WTC11 (cell line): ENCODE data around the gene HSD17B12. TPM values are rescaled to one million over a fixed set of nuclear protein-coding genes. Genes with fewer than 3 reads are reported as not detected.

Experiments
- ATAC-seq: fragments of 200-7000 bp; cut with Tn5 transposase; 2 replicates; pipeline ENCODE4 v1.10.0; 2021; ENCODE audit warnings: mild to moderate bottlenecking, moderate library complexity
- CTCF ChIA-PET: fragments of 300-600 bp; sonication (Branson Sonifier 250); formaldehyde crosslinking; loops from one replicate; lab custom pipeline; 2021; ENCODE audit warnings: antibody characterized with exemption; lab: Charles Lee
- POLR2A ChIA-PET: fragments of 350-600 bp; sonication (Branson Sonifier 250); formaldehyde crosslinking; loops from one replicate; lab custom pipeline; 2021; ENCODE audit warnings: antibody characterized with exemption; lab: Charles Lee
- DNase-seq: peaks from one replicate; pipeline ENCODE4 v3.0.0; 2021; ENCODE audit warnings: low spot score
- H3K27ac Mint-ChIP-seq: 2 replicates; pipeline ENCODE4 v1.8.0; 2021; ENCODE audit warnings: mixed read lengths
- H3K27me3 Mint-ChIP-seq: 2 replicates; pipeline ENCODE4 v1.8.0; 2021; ENCODE audit warnings: low read depth, mild to moderate bottlenecking, moderate library complexity, mixed read lengths
- H3K36me3 Mint-ChIP-seq: 2 replicates; pipeline ENCODE4 v1.8.0; 2021; ENCODE audit warnings: mixed read lengths
- H3K4me1 Mint-ChIP-seq: 2 replicates; pipeline ENCODE4 v1.8.0; 2022; ENCODE audit warnings: mixed read lengths
- H3K4me3 Mint-ChIP-seq: 2 replicates; pipeline ENCODE4 v1.8.0; 2021; ENCODE audit warnings: mild to moderate bottlenecking, moderate library complexity, mixed read lengths
- H3K9me3 Mint-ChIP-seq: 2 replicates; pipeline ENCODE4 v1.8.0; 2021; ENCODE audit warnings: mixed read lengths
- AR ChIP-seq: fragments of 250-450 bp; sonication (Bioruptor Pico); IDR thresholded peaks from 2 replicates; pipeline ENCODE4 v1.9.0; 2021; ENCODE audit warnings: mild to moderate bottlenecking
- CREM ChIP-seq: sonication (generic); formaldehyde crosslinking; IDR thresholded peaks from 2 replicates; pipeline ENCODE4 v1.8.1; 2022; ENCODE audit warnings: mild to moderate bottlenecking, missing genetic modification reagents, moderate library complexity
- E2F4 ChIP-seq: sonication (generic); formaldehyde crosslinking; IDR thresholded peaks from 2 replicates; pipeline ENCODE4 v1.8.1; 2022; ENCODE audit warnings: low read depth, mild to moderate bottlenecking, moderate library complexity, missing genetic modification reagents, borderline replicate concordance
- EMX1 ChIP-seq: fragments of 250-450 bp; sonication (Bioruptor Pico); IDR thresholded peaks from 2 replicates; pipeline ENCODE4 v1.8.0; 2021; ENCODE audit warnings: mild to moderate bottlenecking
- GABPB1 ChIP-seq: sonication (generic); formaldehyde crosslinking; IDR thresholded peaks from 2 replicates; pipeline ENCODE4 v1.8.1; 2023; ENCODE audit warnings: mild to moderate bottlenecking, missing genetic modification reagents
- GRHL2 ChIP-seq: fragments of 250-450 bp; sonication (Bioruptor Pico); IDR thresholded peaks from 2 replicates; pipeline ENCODE4 v1.8.0; 2022; ENCODE audit warnings: mild to moderate bottlenecking, moderate library complexity; ENCODE audit not compliant: insufficient replicate concordance, severe bottlenecking
- HMGXB4 ChIP-seq: sonication (generic); formaldehyde crosslinking; IDR thresholded peaks from 2 replicates; pipeline ENCODE4 v1.8.1; 2023; ENCODE audit warnings: mild to moderate bottlenecking, moderate library complexity, missing genetic modification reagents
- IRF2 ChIP-seq: sonication (generic); formaldehyde crosslinking; IDR thresholded peaks from 2 replicates; pipeline ENCODE4 v1.8.0; 2022; ENCODE audit warnings: low read depth, missing genetic modification reagents, borderline replicate concordance
- JAZF1 ChIP-seq: fragments of 250-450 bp; sonication (Bioruptor Pico); IDR thresholded peaks from 2 replicates; pipeline ENCODE4 v1.9.0; 2021; ENCODE audit warnings: moderate library complexity, mild to moderate bottlenecking, inconsistent platforms
- JUN ChIP-seq: sonication (generic); formaldehyde crosslinking; IDR thresholded peaks from 2 replicates; pipeline ENCODE4 v1.8.0; 2023; ENCODE audit warnings: mild to moderate bottlenecking, missing genetic modification reagents
- KAT7 ChIP-seq: sonication (generic); formaldehyde crosslinking; IDR thresholded peaks from 2 replicates; pipeline ENCODE4 v1.8.1; 2023; ENCODE audit warnings: missing genetic modification reagents, mild to moderate bottlenecking, borderline replicate concordance
- MXD4 ChIP-seq: fragments of 250-450 bp; sonication (Bioruptor Pico); IDR thresholded peaks from 2 replicates; pipeline ENCODE4 v1.8.0; 2021; ENCODE audit warnings: mild to moderate bottlenecking, moderate library complexity, borderline replicate concordance
- NFATC4 ChIP-seq: fragments of 250-450 bp; sonication (Bioruptor Pico); IDR thresholded peaks from 2 replicates; pipeline ENCODE4 v1.9.0; 2021; ENCODE audit warnings: mild to moderate bottlenecking
- NR2C2 ChIP-seq: sonication (generic); formaldehyde crosslinking; IDR thresholded peaks from 2 replicates; pipeline ENCODE4 v1.8.0; 2022; ENCODE audit warnings: mild to moderate bottlenecking, missing genetic modification reagents
- PRRX2 ChIP-seq: fragments of 250-450 bp; sonication (Bioruptor Pico); IDR thresholded peaks from 2 replicates; pipeline ENCODE4 v1.8.0; 2021; ENCODE audit warnings: mild to moderate bottlenecking
- RORB ChIP-seq: fragments of 250-450 bp; sonication (Bioruptor Pico); IDR thresholded peaks from 2 replicates; pipeline ENCODE4 v1.9.0; 2021; ENCODE audit warnings: mild to moderate bottlenecking
- TEAD4 ChIP-seq: sonication (generic); formaldehyde crosslinking; IDR thresholded peaks from 2 replicates; pipeline ENCODE4 v1.8.0; 2022; ENCODE audit warnings: mild to moderate bottlenecking, missing genetic modification reagents
- USF1 ChIP-seq: sonication (generic); formaldehyde crosslinking; IDR thresholded peaks from 2 replicates; pipeline ENCODE4 v1.8.0; 2022; ENCODE audit warnings: mild to moderate bottlenecking, missing genetic modification reagents
- ZNF138 ChIP-seq: sonication (generic); formaldehyde crosslinking; conservative IDR thresholded peaks from 2 replicates; pipeline ENCODE4 v1.8.1; 2022; ENCODE audit warnings: mild to moderate bottlenecking, moderate library complexity, missing genetic modification reagents
- ZNF532 ChIP-seq: fragments of 250-450 bp; sonication (Bioruptor Pico); IDR thresholded peaks from 2 replicates; pipeline ENCODE4 v1.9.0; 2021; ENCODE audit warnings: mild to moderate bottlenecking, borderline replicate concordance
- total RNA-seq: library from RNA; stranded (reverse); gene quantifications from 3 replicates; pipeline ENCODE4 v1.2.3, GENCODE V29; 2021

The HSD17B12 gene
- total RNA-seq, 1 experiment from 2014 or later, result 149 TPM

- TF ChIP-seq ZNF138 (CRISPR knock-in tag) (no peak), NFATC4 (no peak), RORB (CRISPR knock-in tag) (no peak), MXD4 (CRISPR knock-in tag) (no peak), CREM (CRISPR knock-in tag) (no peak), ZNF532 (CRISPR knock-in tag) (no peak), JUN (CRISPR knock-in tag) (no peak), E2F4 (CRISPR knock-in tag) (no peak), TEAD4 (CRISPR knock-in tag) (no peak), IRF2 (CRISPR knock-in tag) (no peak)
- ChIA-PET CTCF (interaction anchor here (1.0 to 2.1 kb wide), 2 partner anchors 109 to 119 kb away, joined by 4 to 5 read pairs; no protein-coding TSS in a partner anchor), POLR2A (no interaction called here)
- DNase-seq (no peak), ATAC-seq (no peak)
- Mint-ChIP-seq H3K4me1 (peaks cover 67% of the 10 kb centered on the region), H3K36me3 (peaks cover 35% of the 10 kb centered on the region), H3K27me3 (no peaks in the 10 kb centered on the region), H3K27ac (peak overlapping the region; percentile 91), H3K4me3 (peak overlapping the region; percentile 32; the same call in 1 of the 2 replicates), H3K9me3 (no peaks in the 10 kb centered on the region)
Measured at GRCh38 chr11:43686207-43686606, 5.7 kb downstream of the HSD17B12 start.

GRCh38 chr11:43687120-43687791, 6.7 kb downstream of the HSD17B12 start:
- CTCF ChIA-PET, result interaction anchor here (1.0 to 1.3 kb wide), 2 partner anchors 110 to 165 kb away, joined by 3 to 4 read pairs; no protein-coding TSS in a partner anchor
- H3K27me3 Mint-ChIP-seq, result no peaks in the 10 kb centered on the region
- TF ChIP-seq JUN (CRISPR knock-in tag) (no peak), TEAD4 (CRISPR knock-in tag) (no peak), KAT7 (CRISPR knock-in tag) (no peak), JAZF1 (no peak), NR2C2 (no peak), GABPB1 (CRISPR knock-in tag) (no peak), PRRX2 (no peak), EMX1 (CRISPR knock-in tag) (no peak)

GRCh38 chr11:43688394-43688793, 7.9 kb downstream of the HSD17B12 start:
- no peak overlapping the region for H3K4me3 Mint-ChIP-seq
- H3K27ac Mint-ChIP-seq, result no peak overlapping the region
- POLR2A ChIA-PET, result no interaction called here
- ATAC-seq (no peak), DNase-seq (no peak)
- H3K27me3 Mint-ChIP-seq, result no peaks in the 10 kb centered on the region
- H3K36me3 Mint-ChIP-seq, result peaks cover 22% of the 10 kb centered on the region
- H3K4me1 Mint-ChIP-seq, result peaks cover 52% of the 10 kb centered on the region
- no peaks in the 10 kb centered on the region for H3K9me3 Mint-ChIP-seq
- CTCF ChIA-PET, result no interaction called here
- no peak for TF ChIP-seq GRHL2 (CRISPR knock-in tag)
- TF ChIP-seq USF1, result no peak
- no peak for TF ChIP-seq AR (CRISPR knock-in tag)
- TF ChIP-seq TEAD4 (CRISPR knock-in tag), result no peak
- TF ChIP-seq HMGXB4 (CRISPR knock-in tag), result no peak
- no peak for TF ChIP-seq CREM (CRISPR knock-in tag)
- TF ChIP-seq MXD4 (CRISPR knock-in tag), result no peak
- TF ChIP-seq KAT7 (CRISPR knock-in tag), result no peak

More at GRCh38 chr11:43687120-43687791, 6.7 kb downstream of the HSD17B12 start:
- peaks cover 30% of the 10 kb centered on the region for H3K36me3 Mint-ChIP-seq
- peak overlapping the region; percentile 21 for H3K27ac Mint-ChIP-seq
- H3K9me3 Mint-ChIP-seq, result no peaks in the 10 kb centered on the region
- ATAC-seq, result peak; percentile 65
- no peak for DNase-seq
- POLR2A ChIA-PET, result no interaction called here
- peaks cover 61% of the 10 kb centered on the region for H3K4me1 Mint-ChIP-seq
- no peak overlapping the region for H3K4me3 Mint-ChIP-seq
